G401.6 (cell line): ENCODE results near the gene HDAC4.

ENCODE experiments used
- FAIRE-seq: peaks from 2 replicates; lab custom pipeline; 2012; peaks lifted over from hg19 to GRCh38; lab: Jason Lieb, UNC

HDAC4 gene

DNA sequence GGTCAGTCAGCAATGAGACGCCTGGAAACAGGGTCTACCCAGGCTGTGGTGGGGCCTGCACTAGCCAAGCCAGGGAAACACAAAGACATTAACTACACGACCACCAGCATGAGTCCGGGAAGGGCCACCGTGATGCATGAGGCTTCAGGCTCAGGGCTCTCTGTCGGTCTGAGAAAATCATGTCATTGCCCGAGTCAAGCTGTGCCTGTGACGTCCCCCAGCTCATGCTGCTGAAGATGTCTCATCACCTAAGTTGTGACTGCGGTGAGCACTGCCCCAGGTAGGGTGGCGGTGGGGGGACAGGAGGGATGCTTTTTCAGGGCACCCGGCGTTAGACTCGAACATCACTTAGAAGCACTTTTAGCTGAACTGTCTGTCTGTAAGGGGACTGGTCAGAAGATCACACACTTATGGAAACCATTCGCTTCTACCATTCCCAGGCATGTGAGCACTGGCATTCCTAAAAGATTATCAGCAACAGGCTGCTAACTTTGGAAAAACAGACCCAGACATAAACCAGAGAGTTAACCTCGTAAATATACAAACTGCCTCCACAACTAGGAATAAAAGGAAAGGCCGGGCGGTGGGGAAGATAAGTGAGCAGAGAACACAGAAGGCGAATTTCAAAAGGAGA, 234.5 kb downstream of the HDAC4 start:
- FAIRE-seq = no peak

DNA sequence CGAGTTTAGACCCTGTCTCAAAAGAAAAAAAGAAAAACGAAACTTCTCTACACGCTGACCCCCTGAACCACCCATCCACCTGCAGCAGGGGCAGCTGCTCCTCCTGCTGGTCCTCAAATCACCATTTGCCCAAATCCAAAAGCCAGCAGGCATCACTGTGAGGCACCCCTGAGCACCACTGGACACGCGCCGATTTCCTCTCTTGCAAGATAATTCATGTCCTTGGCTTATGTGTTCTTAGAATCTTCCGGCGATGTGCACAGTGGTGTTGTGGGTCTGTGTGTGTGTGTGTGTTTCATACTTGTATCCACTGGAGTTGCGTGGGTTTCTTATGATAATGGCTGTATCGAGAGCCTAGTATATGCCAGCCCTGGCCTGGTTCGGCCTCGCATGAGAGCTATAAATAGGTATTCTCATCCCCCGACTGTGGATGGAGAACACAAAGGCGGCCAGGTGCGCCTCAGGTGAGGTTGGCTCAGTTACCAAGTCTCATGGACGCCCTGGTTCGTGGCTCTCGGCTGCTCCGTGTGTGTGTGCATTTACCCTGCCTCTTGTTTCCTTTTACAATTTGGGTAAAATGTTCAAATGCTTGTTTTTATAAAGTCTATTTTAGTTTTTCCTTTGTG, 235.5 kb downstream of the HDAC4 start:
- FAIRE-seq = no peak

DNA sequence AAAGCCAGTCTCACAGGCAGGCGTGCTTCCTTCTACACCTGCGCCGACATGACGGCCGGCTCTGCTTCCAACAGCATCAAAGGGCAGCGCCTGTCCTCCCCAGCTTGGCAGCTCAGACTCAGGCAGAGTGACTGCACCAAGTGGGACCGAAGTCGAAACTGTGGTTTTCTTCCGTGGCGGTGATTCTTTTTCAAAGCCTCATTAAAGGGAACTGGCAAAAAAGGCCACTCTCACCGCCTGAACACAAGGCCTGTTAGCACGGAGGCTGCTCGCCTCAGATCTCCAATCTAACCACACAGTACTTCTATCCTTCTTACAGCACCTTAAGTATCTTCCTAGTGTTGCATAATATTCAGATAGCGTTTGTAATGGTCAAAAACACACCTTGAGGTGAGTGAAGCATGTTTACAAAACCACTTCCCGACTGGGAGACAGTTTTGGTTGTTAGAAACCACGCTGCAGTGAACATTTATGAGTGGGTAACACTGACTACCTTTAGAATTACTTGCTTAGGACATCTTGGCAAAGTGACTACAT, 236.4 kb downstream of the HDAC4 start:
- FAIRE-seq = no peak

DNA sequence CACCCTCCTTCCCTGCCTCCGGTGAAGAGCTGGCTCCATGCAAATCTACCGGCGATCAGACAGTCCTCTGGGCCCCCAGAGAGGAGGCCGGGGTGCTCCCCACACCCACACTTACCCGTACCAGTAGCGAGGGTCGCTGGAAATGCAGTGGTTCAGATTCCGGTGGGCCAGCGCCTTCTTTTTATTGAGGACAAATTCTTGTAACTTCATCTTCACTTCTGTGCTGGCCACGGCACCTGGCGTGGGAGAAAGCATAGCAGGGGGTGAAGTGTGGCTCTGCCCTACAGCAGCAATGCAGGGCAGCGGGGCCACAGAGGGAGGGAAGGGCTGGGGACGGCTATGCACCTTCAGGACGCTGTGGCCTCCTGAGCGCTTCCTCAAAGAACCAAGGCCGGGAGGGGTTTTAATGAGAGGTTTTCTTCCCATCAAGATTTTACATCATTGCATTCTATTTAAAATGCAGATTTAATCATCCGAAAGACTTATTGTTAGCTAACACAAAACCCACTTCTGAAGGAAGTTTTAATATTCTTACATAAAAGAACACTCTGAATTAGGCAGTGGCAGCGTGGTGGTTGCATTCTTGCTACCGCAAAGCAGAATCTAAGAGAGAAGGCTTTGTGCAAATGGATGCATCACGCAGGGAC, 237.0 kb downstream of the HDAC4 start:
- FAIRE-seq = no peak

DNA sequence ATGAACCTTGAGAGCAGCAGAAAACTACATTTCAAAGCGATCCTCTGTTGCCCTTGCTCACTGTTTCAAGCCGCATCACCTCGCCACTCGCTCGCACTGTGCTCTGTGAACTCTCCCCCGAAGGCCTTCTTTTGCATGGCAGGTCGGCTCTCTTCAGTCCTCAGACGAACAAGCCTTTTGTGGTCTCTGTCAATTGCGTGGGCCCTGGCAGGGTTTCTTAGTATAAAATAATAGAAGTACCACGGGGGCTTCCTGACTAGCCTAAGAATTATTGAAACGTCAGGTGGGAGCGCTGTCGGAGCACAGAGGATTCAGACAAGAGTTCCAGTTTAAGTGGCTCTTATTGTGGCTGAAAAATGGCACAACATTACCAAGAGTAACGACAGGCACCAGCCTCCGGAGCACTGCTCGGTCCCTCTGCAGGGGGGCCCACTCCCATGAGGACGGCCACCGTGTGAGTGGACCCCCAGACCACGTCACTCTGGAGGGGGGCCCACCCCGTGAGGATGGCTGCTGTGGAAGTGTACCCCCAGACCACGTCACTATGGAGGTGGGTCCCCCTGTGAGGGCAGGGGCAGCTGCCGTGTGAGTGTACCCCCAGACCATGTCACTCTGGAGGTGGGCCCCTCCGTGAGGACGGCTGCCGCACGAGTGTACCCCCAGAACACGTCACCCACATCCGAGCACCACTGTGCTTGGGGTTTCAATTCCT, 237.7 kb downstream of the HDAC4 start:
- FAIRE-seq = no peak

DNA sequence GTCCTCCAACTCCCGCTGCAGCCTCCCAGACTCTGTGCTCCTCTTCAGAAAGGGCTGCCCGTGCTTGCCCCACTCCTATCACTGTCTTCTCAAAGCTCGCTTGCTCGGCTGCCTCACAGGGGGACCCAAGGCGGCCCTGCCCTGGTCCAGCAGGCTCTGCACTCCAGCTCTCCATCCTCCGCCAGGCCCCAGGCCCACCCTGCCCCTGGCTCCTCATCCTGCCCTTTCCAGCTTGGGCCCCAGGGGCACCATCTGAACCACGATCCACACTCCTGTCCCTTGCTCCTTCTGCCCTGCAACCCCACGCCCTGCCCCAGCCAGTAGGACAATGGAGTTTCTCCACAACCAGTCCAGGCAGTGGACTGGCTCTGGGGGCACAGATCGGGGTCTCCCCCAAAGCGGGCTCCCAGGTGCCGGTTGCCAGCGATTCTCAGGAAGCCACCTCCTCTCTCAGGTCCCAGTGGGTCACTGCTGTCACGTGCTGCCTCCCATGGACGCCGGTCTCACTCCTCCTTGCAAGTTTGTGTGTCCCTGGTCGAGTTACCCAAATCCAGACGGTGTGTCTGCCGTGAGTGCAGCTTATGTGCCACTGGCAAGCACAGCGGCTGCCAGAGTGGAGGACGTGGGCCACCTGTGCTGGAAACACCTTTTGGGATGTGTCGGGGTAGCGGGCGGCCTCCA, 238.5 kb downstream of the HDAC4 start:
- no peak for FAIRE-seq

DNA sequence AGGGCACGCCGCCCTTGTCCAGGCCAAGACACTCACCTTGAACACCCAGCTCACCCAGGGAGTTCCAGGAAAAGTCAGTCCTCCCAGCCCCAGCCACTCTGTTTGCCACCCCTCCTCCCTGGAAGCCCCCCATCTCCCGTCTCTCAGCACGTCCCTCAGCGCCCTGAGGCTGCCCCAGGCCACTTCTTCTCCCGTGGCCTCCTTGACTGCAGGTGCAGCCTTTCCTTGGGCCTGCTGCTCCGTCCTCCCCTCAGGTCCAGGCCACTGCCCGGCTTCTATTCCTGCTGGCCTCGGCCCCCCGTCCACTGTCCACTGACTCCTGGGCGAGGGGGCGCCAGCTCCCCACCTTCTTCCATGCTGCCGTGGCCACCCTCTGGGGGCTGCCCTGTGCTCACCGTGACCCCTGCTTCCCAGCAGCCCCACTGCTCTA, 239.1 kb downstream of the HDAC4 start:
- no peak for FAIRE-seq

DNA sequence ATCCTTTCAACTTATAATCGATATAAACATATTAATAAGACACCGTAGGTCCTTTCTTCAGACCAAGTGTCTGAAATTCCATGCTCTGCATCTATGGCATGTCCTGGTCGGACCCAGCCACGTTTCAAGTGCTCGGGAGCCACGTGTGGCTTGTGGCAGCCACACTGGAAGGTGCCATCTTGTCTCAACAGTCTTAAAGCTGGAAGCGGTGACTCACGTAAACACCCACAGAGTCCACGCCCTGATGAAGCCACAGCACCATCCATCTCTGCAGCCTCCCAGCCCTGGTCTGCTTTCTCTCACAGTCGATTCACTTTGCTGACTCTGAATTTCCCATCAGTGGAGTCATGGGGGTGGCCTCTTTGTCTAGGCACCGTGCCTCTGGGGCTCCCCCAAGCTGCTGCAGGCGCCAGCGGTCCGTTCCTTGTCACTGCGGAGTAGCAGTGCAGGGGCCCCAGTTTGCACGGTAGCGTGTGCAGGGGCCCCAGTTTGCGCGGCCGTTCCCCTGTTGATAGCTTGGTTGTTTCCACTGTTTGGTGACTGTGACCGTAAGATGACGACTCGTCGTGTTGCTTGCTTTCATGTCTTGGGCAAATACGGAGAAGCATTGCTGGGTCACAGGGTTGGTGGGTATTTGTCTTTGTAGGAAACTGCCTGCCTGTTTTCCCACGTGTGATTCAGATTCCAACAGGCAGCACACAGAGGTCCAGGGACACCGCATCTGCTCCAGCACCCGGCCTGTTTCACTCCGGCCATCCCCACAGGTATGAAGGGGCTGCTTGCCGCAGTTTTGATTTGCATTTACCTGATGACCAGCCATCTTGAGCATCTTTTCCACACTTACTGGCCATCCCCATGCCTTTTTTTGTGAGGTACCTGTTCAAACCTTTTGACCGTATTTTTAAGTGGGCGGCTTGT, 240.3 kb downstream of the HDAC4 start:
- FAIRE-seq = no peak

DNA sequence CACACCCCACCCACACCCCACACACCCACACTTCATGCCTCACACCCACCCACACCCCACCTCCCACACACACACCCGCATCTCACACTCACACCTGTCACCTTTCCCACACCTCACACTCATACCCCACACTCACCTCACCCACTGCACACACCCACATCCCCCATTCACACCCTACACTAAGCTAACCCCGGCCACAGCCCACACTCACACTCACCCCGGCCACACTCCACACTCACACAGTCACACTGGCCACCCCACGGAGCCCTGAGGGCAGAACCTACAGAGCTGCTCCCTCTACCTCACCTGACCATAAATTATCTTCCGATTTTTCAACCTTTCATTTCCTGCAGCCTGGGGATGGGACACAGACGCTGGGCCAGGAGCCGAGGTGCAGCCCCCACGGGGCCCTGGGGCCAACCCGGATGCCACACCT, 241.3 kb downstream of the HDAC4 start:
- FAIRE-seq = no peak

DNA sequence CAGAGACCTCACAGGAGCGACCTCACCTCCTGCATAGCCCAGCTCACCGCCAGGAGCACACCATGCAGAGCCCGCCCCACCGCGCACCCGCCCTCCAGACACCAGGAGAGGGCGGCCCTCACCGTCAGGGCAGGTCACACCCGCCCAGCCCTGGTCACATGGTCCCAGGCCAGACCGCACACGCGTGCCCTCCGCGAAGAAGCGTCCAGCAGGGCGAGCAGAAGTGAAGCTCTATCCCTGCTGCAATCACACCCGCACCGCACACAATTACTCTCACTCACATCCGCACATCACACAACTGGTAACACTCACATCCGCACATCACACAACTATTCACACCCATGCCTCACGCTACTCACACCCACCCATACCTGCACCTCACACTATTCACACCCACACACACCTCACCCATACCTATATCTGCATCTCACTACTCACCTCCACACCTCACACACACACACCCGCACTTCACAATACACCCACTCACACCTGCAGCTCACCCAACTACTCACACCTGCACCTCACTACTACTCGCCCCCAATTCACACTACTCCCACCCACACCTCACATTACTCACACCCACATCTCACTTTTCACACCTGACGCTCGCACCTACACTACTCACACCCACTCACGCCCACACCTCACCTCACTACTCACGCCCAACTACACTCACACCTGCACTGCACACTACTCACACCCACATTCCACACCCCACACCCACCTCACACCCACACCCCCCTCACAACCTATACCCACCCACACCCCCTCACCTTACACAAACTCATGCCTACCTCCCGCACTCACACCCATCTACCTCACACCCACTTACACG, 242.0 kb downstream of the HDAC4 start:
- FAIRE-seq = no peak

DNA sequence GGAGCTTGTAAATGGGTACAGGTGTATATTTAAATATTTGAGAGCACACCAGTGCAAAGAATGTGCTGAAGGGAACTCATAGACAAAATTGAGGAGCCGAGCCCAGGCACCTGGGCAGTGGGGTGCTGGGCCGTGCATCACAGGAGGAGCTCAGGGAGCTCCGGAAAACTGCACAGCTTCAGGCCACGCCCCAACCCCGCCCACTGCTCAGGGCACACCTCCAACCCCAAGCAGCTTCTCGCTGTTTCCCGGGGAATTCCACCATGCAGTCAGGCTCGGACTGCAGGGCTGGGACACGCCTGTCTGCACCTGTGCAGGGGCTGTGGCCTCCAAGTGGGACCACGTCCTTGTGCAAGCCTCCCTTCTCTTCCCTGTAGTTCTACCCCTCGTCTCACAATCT, 243.0 kb downstream of the HDAC4 start:
- no peak for FAIRE-seq

DNA sequence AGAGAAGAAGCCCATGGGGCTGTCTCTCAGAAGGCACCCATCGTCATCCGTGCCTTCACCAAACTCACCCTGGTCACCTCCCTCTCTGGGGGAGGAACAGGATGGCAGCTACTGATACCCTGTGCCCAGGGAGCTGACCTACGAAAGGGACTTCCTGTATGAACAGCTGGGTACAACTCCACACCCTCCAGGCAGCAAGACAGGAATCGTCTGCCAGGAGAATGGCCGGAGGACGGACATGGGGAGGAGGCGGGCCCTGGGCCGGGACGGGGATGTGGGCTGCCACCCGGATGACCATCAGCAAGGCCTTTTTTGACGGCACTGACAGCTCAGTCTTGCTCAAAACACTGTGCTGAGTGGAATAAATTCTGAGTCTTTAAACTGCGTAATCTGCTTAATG, 243.6 kb downstream of the HDAC4 start:
- FAIRE-seq = no peak

DNA sequence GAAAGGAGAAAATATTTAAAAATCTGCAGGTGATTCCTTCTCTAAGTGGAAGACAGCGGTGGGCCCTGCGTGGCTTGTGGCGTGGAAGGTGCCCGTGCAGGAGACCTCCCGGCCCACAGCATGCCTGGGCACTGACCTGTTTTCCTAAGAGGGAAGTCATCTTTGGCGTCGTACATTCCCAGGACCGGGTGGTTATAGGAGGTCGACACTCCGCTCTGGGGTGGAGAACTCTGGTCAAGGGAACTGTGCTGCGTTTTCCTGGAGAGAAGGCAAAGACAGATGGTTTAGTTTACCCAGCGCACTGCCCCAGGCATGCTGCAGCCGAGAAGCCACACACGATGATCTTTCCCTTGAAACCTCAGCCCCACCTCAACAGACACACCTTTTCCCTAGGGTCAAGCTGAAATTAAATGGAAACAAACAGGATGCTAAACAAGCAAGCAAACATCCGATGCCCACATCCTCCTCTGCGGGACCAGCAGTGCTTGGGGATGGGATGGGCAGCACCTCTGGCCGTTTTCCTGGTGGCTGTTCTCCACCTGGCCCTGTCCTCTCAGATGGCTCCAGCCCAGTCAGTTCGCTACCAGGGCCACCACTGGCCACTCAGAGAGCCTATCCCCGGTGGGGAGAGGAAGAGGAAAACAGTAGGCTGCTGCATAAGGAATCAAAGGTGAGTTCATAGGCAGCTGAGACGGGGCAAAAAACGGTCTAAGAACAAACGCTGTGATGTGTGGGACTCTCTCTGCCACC, 244.1 kb downstream of the HDAC4 start:
- no peak for FAIRE-seq

DNA sequence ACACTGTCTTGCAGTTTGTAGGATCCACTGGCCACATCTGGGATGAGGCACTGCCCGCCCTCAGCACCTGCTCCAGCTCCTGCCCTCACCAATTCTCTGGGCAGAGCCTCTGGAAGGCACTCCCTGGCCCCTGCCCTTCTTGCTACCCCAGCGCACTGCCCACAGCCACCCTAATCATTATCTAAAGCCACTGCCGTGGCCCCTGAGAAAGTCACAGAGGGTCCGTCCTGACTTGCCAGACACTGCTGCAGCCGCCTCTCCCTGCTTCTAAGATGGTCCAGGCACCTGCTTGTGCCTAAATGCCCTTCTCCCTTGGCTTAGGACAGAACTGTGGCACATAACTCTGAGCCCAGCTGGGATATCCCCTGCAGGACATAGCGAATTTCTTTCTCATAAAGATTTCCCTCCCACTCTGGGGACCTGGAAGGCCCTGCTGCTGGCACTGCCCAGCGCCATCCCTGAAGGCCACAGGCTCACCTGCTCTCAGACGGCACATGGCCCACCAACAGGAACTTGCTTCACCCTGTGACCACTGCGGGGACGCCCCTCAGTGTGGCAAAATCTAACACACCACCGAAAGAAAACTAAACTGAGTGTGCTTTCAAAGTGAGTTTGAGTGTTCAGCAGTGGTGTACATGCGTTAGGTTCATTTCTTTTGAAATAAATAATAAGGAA, 244.9 kb downstream of the HDAC4 start:
- FAIRE-seq = no peak

DNA sequence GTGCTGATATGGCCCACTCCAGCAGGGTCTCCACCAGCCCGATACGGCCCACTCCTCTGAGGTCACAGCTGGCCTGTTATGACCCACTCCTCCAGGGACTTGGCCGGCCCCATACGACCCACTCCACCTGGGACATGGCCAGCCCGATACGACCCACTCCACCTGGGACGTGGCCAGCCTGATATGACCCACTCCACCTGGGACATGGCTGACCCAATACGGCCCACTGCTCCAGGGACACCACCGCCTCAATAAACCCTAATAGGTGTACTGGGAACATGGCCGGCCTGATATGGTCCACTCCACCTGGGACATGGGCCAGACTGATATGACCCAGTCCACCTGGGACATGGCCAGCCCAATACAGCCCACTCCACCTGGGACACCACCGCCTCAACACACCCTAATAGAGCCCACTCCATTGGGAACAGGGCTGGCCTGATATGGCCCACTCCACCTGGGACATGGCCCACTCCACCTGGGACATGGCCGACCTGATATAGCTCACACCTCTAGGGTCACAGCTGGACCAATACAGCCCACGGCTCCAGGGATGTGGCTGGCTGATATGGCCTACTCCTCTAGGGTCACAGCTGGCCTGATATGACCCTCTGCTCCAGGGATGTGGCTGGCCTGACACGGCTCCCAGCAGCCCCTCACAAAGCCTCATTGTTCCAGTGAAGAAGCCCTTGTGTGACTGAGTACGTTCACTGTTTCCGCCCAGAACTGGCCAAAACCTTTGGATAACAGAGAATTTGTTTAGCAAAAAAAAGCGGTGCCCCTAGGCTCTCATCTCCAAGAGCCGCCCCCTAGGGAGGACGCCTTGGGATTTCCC, 245.6 kb downstream of the HDAC4 start:
- FAIRE-seq = no peak

DNA sequence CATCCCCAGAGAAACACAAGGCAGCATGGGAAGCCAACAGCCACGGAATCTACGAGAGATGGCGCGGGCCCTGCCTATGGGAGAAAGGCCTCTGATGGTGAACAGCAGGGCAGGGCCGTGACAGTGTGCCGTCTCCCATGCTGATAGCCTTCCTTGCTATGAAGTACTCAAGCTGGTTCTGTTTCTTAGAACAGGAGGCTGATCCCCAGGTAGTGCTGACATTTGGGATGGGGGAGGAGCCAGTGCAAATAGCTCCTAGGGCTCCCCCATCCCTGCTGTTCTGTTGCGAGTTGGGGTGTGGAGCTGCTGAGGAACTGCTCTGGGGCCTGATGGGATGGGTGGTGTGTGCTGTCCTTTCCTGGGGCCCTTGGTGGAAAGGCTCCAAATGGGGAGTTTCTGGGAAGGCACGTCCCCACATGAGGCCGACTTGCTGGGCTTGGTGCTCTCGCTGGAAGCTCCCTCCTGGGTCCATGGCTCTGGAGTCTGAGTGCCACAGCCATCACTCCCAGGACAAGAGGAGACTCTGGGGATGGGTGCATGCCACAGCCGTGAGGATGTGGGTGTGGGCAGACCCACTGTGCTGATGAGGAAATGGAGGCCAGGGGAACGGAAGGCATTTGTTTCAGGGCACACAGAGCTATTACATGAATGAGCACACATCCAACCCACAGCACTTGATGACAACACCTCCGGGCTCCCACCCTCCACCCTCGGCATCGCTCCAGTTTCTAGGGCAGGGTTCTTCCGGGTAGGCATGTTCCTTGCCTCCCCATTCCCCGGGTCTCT, 246.8 kb downstream of the HDAC4 start:
- no peak for FAIRE-seq

DNA sequence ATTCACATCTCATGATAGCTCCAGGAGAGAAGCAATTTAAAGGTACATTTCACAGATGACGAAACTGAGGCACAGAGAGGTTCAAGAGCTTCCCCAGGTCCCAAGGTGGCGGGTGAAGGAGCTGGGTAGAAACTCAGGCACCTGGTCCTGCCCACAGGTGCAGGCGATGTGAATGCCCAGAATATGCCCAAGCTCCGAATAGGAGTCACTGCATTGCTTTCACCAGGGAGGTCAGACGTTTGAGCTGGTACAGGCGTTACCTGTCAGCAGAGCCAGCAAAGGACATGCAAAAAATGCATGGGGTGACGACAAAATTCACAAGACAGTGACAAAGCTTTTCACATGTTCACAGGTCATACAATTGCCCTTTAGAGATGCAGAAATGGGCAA, 247.9 kb downstream of the HDAC4 start:
- no peak for FAIRE-seq
